Mesothelial cell of epicardium (in vitro differentiated cells): Measurements from ENCODE around the gene PRUNE2. TPM values are rescaled to one million over a fixed set of nuclear protein-coding genes. Genes with fewer than 3 reads are reported as not detected.

ENCODE experiments used
- DNase-seq, 2 experiments: peaks; one replicate each; pipeline ENCODE4 v3.0.0; 2021; ENCODE audit warnings: low spot score in 2 of 2; ENCODE audit not compliant: unreplicated experiment in 2 of 2
- H3K27ac Mint-ChIP-seq: 2 replicates; pipeline ENCODE4 v1.8.0; 2021; ENCODE audit warnings: mixed read lengths
- H3K27me3 Mint-ChIP-seq: 2 replicates; pipeline ENCODE4 v1.8.0; 2021; ENCODE audit warnings: low read depth, mixed read lengths
- H3K36me3 Mint-ChIP-seq: 2 replicates; pipeline ENCODE4 v1.8.0; 2021; ENCODE audit warnings: mixed read lengths
- H3K4me1 Mint-ChIP-seq: 2 replicates; pipeline ENCODE4 v1.8.0; 2021; ENCODE audit warnings: mixed read lengths
- H3K4me3 Mint-ChIP-seq: 2 replicates; pipeline ENCODE4 v1.8.0; 2021; ENCODE audit warnings: mild to moderate bottlenecking, moderate library complexity, mixed read lengths
- H3K9me3 Mint-ChIP-seq: 2 replicates; pipeline ENCODE4 v1.8.0; 2021; ENCODE audit warnings: mixed read lengths
- total RNA-seq: library from RNA; stranded (reverse); gene quantifications from 3 replicates; pipeline ENCODE4 v1.2.1, GENCODE V29; 2021
- TF ChIP-seq, protein P1 (sequence below): fragments of 200-600 bp; sonication (generic); IDR thresholded peaks from one replicate; pipeline ENCODE4 v1.5.0; 2021; ENCODE audit warnings: antibody characterized with exemption; ENCODE audit not compliant: unreplicated experiment

PRUNE2 gene
- total RNA-seq, 1 donor from 2014 or later, result 3.4 TPM

DNA sequence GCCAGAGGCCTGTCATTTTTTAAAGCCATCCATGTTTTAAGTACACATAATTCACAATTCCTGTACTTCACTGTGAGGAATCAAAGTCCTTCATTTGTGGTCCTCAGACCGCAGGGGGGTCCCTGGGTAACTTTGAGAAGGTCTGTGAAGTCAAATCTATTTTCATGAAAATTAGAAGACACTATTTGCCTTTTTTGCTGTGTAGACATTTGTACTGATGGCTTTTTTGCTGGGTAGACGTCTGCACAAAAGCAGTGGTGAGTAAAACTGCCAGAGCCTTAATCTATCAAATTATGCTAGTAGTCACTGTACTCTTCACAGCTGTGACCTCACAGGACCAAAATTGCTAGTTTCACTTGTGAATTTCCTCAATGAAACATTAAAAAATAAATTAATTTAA lies 25.7 kb downstream of the PRUNE2 start:
- Mint-ChIP-seq H3K36me3 (no peaks in the 10 kb centered on the region), H3K4me1 (no peaks in the 10 kb centered on the region), H3K27me3 (peaks cover 2% of the 10 kb centered on the region), H3K9me3 (no peaks in the 10 kb centered on the region), H3K27ac (no peak overlapping the region), H3K4me3 (no peak overlapping the region)
- no peak for DNase-seq
- TF ChIP-seq, protein P1, sequence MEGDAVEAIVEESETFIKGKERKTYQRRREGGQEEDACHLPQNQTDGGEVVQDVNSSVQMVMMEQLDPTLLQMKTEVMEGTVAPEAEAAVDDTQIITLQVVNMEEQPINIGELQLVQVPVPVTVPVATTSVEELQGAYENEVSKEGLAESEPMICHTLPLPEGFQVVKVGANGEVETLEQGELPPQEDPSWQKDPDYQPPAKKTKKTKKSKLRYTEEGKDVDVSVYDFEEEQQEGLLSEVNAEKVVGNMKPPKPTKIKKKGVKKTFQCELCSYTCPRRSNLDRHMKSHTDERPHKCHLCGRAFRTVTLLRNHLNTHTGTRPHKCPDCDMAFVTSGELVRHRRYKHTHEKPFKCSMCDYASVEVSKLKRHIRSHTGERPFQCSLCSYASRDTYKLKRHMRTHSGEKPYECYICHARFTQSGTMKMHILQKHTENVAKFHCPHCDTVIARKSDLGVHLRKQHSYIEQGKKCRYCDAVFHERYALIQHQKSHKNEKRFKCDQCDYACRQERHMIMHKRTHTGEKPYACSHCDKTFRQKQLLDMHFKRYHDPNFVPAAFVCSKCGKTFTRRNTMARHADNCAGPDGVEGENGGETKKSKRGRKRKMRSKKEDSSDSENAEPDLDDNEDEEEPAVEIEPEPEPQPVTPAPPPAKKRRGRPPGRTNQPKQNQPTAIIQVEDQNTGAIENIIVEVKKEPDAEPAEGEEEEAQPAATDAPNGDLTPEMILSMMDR, result no peak

GRCh38 chr9:76878933-76879332 lies 27.0 kb downstream of the PRUNE2 start:
- Mint-ChIP-seq H3K4me1 (no peaks in the 10 kb centered on the region), H3K27ac (no peak overlapping the region), H3K36me3 (no peaks in the 10 kb centered on the region), H3K27me3 (peaks cover 6% of the 10 kb centered on the region), H3K4me3 (no peak overlapping the region), H3K9me3 (no peaks in the 10 kb centered on the region)
- DNase-seq, result no peak
- TF ChIP-seq, protein P1, result no peak

- Mint-ChIP-seq H3K4me1 (no peaks in the 10 kb centered on the region), H3K27ac (no peak overlapping the region), H3K36me3 (no peaks in the 10 kb centered on the region), H3K9me3 (no peaks in the 10 kb centered on the region), H3K27me3 (peaks cover 13% of the 10 kb centered on the region), H3K4me3 (no peak overlapping the region)
- DNase-seq, result no peak
- TF ChIP-seq, protein P1, result no peak
Measured at GRCh38 chr9:76877961-76878360, 28.0 kb downstream of the PRUNE2 start.

DNA sequence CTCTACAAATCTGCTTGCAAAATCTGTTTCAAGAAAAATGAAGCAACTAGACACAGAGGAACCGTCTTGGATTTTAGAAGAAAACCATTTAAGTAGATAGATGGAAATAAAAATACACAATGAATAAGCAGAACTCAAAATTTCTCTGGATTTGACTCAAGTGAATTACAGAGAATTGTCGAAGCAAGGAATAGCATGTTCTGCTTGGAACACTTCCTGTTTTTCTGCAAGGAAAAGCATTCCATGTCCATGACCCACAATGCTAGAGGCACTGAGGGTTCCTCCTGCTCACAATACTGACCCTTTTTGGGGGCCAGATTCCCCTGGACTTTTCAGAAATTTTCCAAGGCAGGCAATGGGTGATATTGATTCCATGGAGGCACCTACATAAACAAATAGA lies 29.8 kb downstream of the PRUNE2 start:
- Mint-ChIP-seq H3K27me3 (peaks cover 16% of the 10 kb centered on the region), H3K36me3 (no peaks in the 10 kb centered on the region), H3K4me1 (no peaks in the 10 kb centered on the region), H3K27ac (no peak overlapping the region), H3K4me3 (no peak overlapping the region), H3K9me3 (no peaks in the 10 kb centered on the region)
- TF ChIP-seq, protein P1, result no peak
- no peak for DNase-seq

GRCh38 chr9:76873821-76874220 lies 32.1 kb downstream of the PRUNE2 start:
- Mint-ChIP-seq H3K36me3 (no peaks in the 10 kb centered on the region), H3K4me1 (peaks cover 5% of the 10 kb centered on the region), H3K27me3 (peaks cover 16% of the 10 kb centered on the region), H3K4me3 (no peak overlapping the region), H3K27ac (no peak overlapping the region), H3K9me3 (no peaks in the 10 kb centered on the region)
- TF ChIP-seq, protein P1, result no peak
- DNase-seq, result no peak
